ENCODE measurements around the gene TEDC2. TPM values are rescaled to one million over a fixed set of nuclear protein-coding genes. Genes with fewer than 3 reads are reported as not detected.
A peak's percentile ranks its signal among the peaks of the same experiment; 100 is the strongest.
"Not testable (repeated sequence)": the region's sequence is repeated elsewhere in the genome, so short reads cannot be mapped to it uniquely, and the experiment has no call there.

The TEDC2 gene
- total RNA-seq, 1 donor from 2014 or later: not detected

GRCh38 chr16:2428784-2429033, 31.2 kb upstream of the TEDC2 start:
- Histone ChIP-seq H3K4me1 (peaks cover 3 to 7% of the 10 kb centered on the region in 2 donors), H3K4me3 (peak overlapping the region; percentile 57 to 93), H3K27me3 (no peaks in the 10 kb centered on the region), H3K9me3 (no peaks in the 10 kb centered on the region), H3K36me3 (no peaks in the 10 kb centered on the region), H3K27ac (peak overlapping the region; percentile 57 to 68)
- peak in 1 of 3 experiments; percentile 2 for TF ChIP-seq CTCF (IDR thresholded peaks at IDR 0.05)
- DNase-seq (ENCODE audit: low spot score in 2 of 2): no peak
- intact Hi-C loops (cut with DNase I): loop anchor here (1.0 to 10.0 kb wide), 6 partner anchors 32 to 326 kb away; partner anchors contain the start of genes ABCA3, RNPS1, SRRM2 and TBC1D24

DNA sequence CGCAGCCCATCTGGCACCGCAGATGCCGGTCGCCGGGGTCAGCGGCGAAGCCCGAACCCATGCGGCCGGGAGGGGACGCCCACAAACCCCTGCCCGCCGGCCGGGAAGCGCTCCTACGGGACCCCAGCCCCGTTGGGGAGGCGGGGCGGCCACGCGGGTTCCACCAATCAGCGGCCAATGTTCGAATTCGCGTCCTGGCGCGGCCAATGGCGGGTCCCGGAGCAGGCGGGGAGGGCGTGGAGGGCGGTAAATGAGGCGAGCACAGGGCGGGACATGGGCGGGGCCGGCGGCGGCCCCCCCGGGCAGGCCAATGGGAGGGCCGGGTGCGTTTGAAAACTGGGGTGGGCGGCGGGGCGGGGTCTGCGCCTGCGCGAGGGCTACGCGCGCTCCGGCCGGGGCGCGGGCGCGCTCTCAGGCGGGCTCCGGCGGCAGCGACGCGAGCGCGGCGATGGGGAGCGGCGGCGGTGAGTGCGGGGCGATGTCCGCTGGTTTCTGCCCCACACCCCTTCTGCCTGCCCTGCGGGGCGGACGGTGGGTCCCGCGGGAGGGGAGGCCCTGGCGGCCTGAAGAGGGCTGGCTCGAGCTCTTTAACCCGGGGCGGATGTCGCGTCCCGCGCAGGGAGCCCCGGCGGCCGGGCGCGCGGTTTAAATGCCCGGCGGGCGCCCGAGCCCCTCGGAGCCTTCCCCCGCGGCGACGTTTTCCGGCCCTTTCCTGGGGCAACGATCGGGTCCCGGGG, 30.7 kb upstream of the TEDC2 start, which contains the start of gene CCNF:
TSS of gene CCNF (plus strand) at position 414 of the 737 bp plus-strand sequence. CDS start at position 449, 35 bp downstream.
- Histone ChIP-seq H3K9me3 (no peaks in the 10 kb centered on the region), H3K27ac (peak within 1 kb of the TSS; percentile 57 to 68), H3K4me3 (peak within 1 kb of the TSS; percentile 57 to 93), H3K4me1 (peaks cover 3 to 7% of the 10 kb centered on the region in 2 donors), H3K36me3 (no peaks in the 10 kb centered on the region), H3K27me3 (no peaks in the 10 kb centered on the region)
- peak in 1 of 3 experiments; percentile 38 for TF ChIP-seq CTCF (IDR thresholded peaks at IDR 0.05)
- intact Hi-C loops (cut with DNase I): loop anchor here (1.0 to 10.0 kb wide), 6 partner anchors 31 to 326 kb away; partner anchors contain the start of genes ABCA3, RNPS1, SRRM2 and TBC1D24
- DNase-seq (ENCODE audit: low spot score in 2 of 2): peak; percentile 88 to 98

GRCh38 chr16:2429771-2430663, 29.9 kb upstream of the TEDC2 start:
- H3K27ac ChIP-seq: peak overlapping the region; percentile 23 to 45
- no peaks in the 10 kb centered on the region for H3K27me3 ChIP-seq
- H3K4me3 ChIP-seq: peak overlapping the region; percentile 57 to 93
- intact Hi-C loops (cut with DNase I): loop anchor here (1.0 to 10.0 kb wide), 6 partner anchors 30 to 325 kb away; partner anchors contain the start of genes ABCA3, RNPS1, SRRM2 and TBC1D24
- no peak for DNase-seq (ENCODE audit: low spot score in 2 of 2)
- H3K9me3 ChIP-seq: no peaks in the 10 kb centered on the region
- no peak for TF ChIP-seq CTCF (IDR thresholded peaks at IDR 0.05)
- no peaks in the 10 kb centered on the region for H3K36me3 ChIP-seq
- peaks cover 3 to 7% of the 10 kb centered on the region in 2 donors for H3K4me1 ChIP-seq

- Histone ChIP-seq H3K27me3 (no peaks in the 10 kb centered on the region), H3K27ac (no peak overlapping the region), H3K9me3 (no peaks in the 10 kb centered on the region), H3K4me1 (peaks cover 3 to 7% of the 10 kb centered on the region in 2 donors), H3K36me3 (no peaks in the 10 kb centered on the region), H3K4me3 (no peak overlapping the region)
- no peak for DNase-seq (ENCODE audit: low spot score in 2 of 2)
- intact Hi-C loops (cut with DNase I): no loop called here
- TF ChIP-seq CTCF (IDR thresholded peaks at IDR 0.05): no peak
Observed at GRCh38 chr16:2432286-2432685, 27.6 kb upstream of the TEDC2 start.

- Histone ChIP-seq H3K36me3 (no peaks in the 10 kb centered on the region), H3K4me1 (peaks cover 3 to 7% of the 10 kb centered on the region in 2 donors), H3K4me3 (no peak overlapping the region), H3K27ac (no peak overlapping the region), H3K9me3 (no peaks in the 10 kb centered on the region), H3K27me3 (no peaks in the 10 kb centered on the region)
- no peak for TF ChIP-seq CTCF (IDR thresholded peaks at IDR 0.05)
- no peak for DNase-seq (ENCODE audit: low spot score in 2 of 2)
- intact Hi-C loops (cut with DNase I): no loop called here
Observed at GRCh38 chr16:2432801-2433505, 27.0 kb upstream of the TEDC2 start.

DNA sequence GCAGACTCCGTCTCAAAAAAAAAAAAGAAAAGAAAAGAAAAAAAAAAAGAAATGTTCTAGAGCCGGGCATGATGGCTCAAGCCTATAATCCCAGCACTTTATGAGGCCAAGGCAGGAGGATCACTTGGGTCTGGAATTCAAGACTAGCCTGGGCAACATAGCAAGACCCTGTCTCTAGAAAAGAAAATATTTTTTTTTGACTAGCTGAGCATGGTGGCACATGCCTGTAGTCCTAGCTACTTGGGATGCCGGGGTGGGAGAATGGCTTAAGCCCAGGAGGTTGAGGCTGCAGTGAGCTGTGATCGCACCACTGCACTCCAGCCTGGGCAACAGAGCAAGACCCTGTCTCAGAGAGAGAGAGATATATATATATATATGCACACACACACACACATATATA, 24.7 kb upstream of the TEDC2 start:
- H3K36me3 ChIP-seq; H3K4me1 ChIP-seq; H3K9me3 ChIP-seq; H3K27ac ChIP-seq; H3K4me3 ChIP-seq; H3K27me3 ChIP-seq; intact Hi-C loops (cut with DNase I); DNase-seq (ENCODE audit: low spot score in 2 of 2): not testable (repeated sequence)

All from ascending aorta (tissue), 2 donors.